Mesodermal cell (in vitro differentiated cells): ENCODE results near the gene BTK. TPM values are rescaled to one million over a fixed set of nuclear protein-coding genes. Genes with fewer than 3 reads are reported as not detected.

ENCODE experiments used
- H3K27ac ChIP-seq: 2 replicates; pipeline ENCODE4 v1.7.0; 2013; ENCODE audit warnings: mild to moderate bottlenecking, low read depth, low read length, moderate library complexity; ENCODE audit not compliant: severe bottlenecking
- H3K36me3 ChIP-seq: 2 replicates; pipeline ENCODE4 v1.7.1; 2013; ENCODE audit warnings: mild to moderate bottlenecking, low read length, moderate library complexity; ENCODE audit not compliant: control insufficient read depth, insufficient read depth
- H3K4me1 ChIP-seq: one replicate; pipeline ENCODE4 v1.7.1; 2013; ENCODE audit warnings: mild to moderate bottlenecking, low read length; ENCODE audit not compliant: insufficient read depth, control insufficient read depth, poor library complexity, severe bottlenecking
- H3K4me3 ChIP-seq: 2 replicates; pipeline ENCODE4 v1.7.0; 2013; ENCODE audit warnings: low read length, control low read depth, mild to moderate bottlenecking; ENCODE audit not compliant: insufficient read depth, poor library complexity, severe bottlenecking; ENCODE audit errors: extremely low read depth
- H3K9me3 ChIP-seq: 2 replicates; pipeline ENCODE4 v1.7.1; 2013; ENCODE audit warnings: mild to moderate bottlenecking, low read length, moderate library complexity; ENCODE audit not compliant: control insufficient read depth
- WGBS, 2 experiments: methylation state at CpG; one replicate each; pipeline ENCODE4 v1.1.5; 2013; ENCODE audit warnings: missing lambda C conversion rate in 2 of 2; ENCODE audit not compliant: insufficient coverage in 2 of 2; 5-methylcytosine and 5-hydroxymethylcytosine counted together
- polyA plus RNA-seq, 2 experiments: library from polyadenylated mRNA; stranded (reverse); fragments of 50-300 nt; gene quantifications; one replicate each; pipeline ENCODE4 v1.2.3, GENCODE V29; 2013

Gene BTK
- polyA plus RNA-seq (2013, experiment 1 of 2), result 18.4 TPM
- polyA plus RNA-seq (2013, experiment 2 of 2), result 16.2 TPM

DNA sequence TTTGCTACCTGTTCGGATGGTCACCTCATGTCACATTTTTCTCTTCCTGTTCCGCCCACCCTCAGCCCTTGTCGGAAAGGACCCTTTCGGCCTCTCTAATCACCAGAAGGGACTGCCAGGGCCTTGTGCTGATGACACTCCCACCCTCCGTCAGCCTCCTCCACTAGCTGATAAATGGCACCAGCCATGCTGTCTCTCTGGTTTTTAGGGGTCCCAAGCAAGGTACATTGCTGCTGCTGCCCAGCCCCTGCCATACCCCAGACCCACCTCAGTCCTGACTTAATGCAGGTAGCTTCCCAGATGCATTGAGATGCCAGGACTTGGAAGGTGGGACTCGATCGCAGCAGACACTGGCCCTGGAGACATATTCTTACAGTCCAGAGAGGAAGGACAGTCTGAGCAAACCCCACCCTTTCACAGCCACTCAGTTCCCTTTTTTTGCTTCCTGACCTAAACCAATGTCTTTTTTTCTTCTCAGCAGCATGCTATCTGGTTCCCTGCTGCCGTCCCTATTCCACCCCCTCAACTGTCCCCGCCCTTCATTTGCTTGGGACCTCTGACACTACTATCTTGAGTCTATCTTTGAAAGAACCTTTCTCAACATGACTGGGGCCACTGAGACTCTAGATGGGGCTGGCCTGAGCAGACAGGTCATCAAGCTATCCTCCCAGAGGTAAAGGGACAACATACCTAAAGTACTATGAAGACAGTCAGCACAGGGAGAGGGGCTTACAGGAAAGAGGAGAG is at the start of gene BTK:
Gene BTK, minus strand, starts transcription at position 397 of the 747 bp plus-strand sequence. CDS start 10,907 bp downstream, outside the sequence.
- no peak within 1 kb of the TSS for H3K27ac ChIP-seq
- WGBS, 2 experiments, result 72 to 82% methylated on average over 3 to 6 of the region's 9 CpGs

DNA sequence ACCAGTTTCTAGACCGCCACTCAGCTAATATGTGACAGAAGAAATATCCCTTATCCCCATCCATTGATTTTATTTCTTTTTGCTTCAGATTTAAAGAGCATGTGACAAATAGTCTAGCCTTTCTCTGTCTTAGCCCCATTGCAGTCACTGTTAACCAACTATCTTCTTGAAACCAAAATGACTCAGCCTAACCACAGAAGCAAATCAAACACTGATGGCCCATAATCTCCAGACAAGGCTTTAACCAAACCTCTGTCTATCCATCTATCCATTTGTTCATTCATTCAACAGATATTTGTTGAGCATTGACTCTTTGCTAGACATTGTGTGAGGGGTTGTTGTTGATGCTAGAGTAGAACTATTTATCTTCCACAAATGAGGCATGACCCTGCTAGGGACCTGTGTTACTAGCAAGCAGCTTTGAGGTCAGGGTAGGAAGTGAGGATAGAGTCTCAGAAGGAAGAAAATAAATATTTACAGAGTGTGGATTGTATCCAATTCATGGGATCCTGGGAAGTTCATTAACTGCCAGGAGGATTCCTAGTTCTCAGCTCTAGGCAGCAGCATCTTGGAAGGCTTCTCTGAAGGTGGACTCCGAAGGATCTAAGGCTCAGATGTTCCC is 44.6 kb upstream of the BTK start:
- Histone ChIP-seq H3K9me3 (no peaks in the 10 kb centered on the region), H3K4me3 (no peak overlapping the region), H3K4me1 (no peaks in the 10 kb centered on the region), H3K27ac (no peak overlapping the region), H3K36me3 (peaks cover 34% of the 10 kb centered on the region)
- WGBS, 2 experiments, result 100% methylated on average over 1 of the region's 2 CpGs; no CpG with 5 or more reads in 1 of the 2 experiments

More for the DNA sequence above, at the start of gene BTK:
- Histone ChIP-seq H3K4me1 (no peaks in the 10 kb centered on the region), H3K36me3 (no peaks in the 10 kb centered on the region), H3K9me3 (no peaks in the 10 kb centered on the region), H3K4me3 (no peak within 1 kb of the TSS)

DNA sequence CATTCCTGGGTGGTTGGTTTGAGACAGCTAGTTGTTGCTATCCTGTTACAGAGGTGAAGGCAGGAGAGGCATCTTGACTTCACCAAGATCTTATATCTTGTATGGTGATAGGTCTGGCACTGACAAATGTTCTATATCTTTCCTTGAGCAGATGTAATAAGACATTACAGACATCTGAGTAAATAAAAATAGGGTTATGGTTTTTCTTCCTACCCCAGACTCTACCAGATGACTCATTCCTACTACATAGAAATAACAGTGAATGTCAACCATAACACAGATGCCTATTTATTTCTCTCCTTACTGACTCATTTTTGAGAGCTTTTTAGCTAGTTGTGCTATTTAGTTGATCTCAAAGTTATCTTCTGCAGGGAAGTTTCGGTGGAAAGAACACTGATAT is 43.9 kb upstream of the BTK start:
- no peak overlapping the region for H3K27ac ChIP-seq
- H3K36me3 ChIP-seq, result peaks cover 34% of the 10 kb centered on the region
- WGBS, 2 experiments, result 100% methylated on average over 1 of the region's 1 CpG; no CpG with 5 or more reads in 1 of the 2 experiments

GRCh38 chrX:101427954-101428353 is 42.0 kb upstream of the BTK start:
- H3K27ac ChIP-seq, result no peak overlapping the region
- WGBS, 2 experiments, result no CpG with 5 or more reads among the region's 2 CpGs
- H3K36me3 ChIP-seq, result peaks cover 41% of the 10 kb centered on the region
- no peaks in the 10 kb centered on the region for H3K9me3 ChIP-seq
- no peaks in the 10 kb centered on the region for H3K4me1 ChIP-seq
- no peak overlapping the region for H3K4me3 ChIP-seq

More for the DNA sequence above, 43.9 kb upstream of the BTK start:
- H3K4me3 ChIP-seq, result no peak overlapping the region
- no peaks in the 10 kb centered on the region for H3K4me1 ChIP-seq
- no peaks in the 10 kb centered on the region for H3K9me3 ChIP-seq

DNA sequence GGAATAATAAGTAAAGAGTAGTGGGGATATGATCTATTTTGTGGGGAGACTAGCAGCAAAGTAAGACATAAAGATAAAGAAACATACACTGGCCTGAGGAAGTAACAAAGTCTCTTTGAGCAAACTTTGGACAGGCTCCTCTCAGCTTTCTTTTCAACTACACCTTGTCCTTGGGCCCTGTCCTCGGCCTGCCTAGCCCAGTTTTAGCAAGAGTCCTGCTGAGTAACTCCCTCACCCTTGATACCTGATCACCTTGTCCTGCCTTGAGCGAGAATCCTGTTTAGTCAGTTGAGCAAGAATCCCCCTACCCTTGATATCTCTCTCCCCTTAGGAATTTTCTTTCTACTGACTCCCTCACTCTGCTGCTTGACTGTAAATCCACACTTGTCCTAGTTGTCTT is 33.5 kb upstream of the BTK start:
- WGBS, 2 experiments, result 80 to 90% methylated on average over 1 to 2 of the region's 2 CpGs

DNA sequence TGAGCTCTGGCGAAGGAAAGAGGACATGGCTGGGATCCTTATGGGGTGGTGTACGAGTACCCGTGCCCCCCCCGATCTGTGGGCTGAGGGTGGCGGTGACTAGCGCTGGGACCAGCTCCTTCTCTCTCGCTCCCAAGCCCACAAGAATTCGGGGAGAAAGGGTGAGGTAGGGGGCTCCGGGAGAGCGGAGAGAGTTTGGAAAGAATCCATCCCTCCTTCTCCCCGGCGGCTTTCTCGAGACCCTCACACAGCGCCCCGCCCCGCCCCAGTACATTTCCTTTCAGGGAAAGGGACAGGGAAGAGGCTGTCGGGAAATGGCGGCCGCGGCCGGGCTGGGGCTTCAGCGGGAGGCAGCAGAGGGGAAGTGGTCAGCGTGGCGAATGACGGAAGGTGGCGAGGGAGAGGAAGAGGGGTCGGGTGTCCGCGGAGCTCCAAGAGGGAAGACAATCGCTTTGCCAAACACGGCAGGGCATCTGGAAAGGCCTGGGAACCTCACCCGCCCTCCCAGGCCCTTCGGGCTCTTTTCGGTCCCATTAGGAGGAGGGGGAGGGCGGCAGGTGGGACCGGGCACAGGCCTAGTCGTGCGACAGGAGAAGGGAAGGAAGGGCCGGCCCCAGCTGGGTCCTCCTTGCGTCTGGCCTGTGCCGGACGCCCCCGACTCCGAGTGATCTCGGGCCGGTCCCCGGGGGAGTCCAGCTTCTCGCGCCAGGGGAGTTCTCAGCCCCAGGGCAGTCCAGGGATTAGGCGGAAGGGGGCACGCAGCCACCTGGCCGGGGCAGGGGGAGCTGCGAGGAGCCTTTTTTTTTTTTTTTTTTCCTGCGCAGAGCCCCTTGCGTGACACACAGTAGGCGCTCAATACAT is 32.2 kb upstream of the BTK start:
- H3K27ac ChIP-seq, result peak overlapping the region; percentile 81
- H3K9me3 ChIP-seq, result no peaks in the 10 kb centered on the region
- no peaks in the 10 kb centered on the region for H3K36me3 ChIP-seq
- WGBS, 2 experiments, result 0 to 1% methylated on average over 4 to 14 of the region's 56 CpGs
- H3K4me1 ChIP-seq, result peaks cover 6% of the 10 kb centered on the region
- peak overlapping the region; percentile 35 for H3K4me3 ChIP-seq

More for the DNA sequence above, 33.5 kb upstream of the BTK start:
- peaks cover 11% of the 10 kb centered on the region for H3K36me3 ChIP-seq
- no peak overlapping the region for H3K4me3 ChIP-seq
- no peaks in the 10 kb centered on the region for H3K9me3 ChIP-seq
- H3K27ac ChIP-seq, result no peak overlapping the region
- H3K4me1 ChIP-seq, result peaks cover 6% of the 10 kb centered on the region

- H3K36me3 ChIP-seq, result peaks cover 9% of the 10 kb centered on the region
- no CpG with 5 or more reads among the region's 4 CpGs for WGBS, 2 experiments
- no peak overlapping the region for H3K4me3 ChIP-seq
- peak overlapping the region; percentile 53 for H3K27ac ChIP-seq
- H3K4me1 ChIP-seq, result peaks cover 6% of the 10 kb centered on the region
- H3K9me3 ChIP-seq, result no peaks in the 10 kb centered on the region
These were observed 31.2 kb upstream of the BTK start for GRCh38 chrX:101417190-101417589.

GRCh38 chrX:101416691-101417090 is 30.7 kb upstream of the BTK start:
- H3K36me3 ChIP-seq, result peaks cover 14% of the 10 kb centered on the region
- peak overlapping the region; percentile 53 for H3K27ac ChIP-seq
- H3K4me3 ChIP-seq, result no peak overlapping the region
- WGBS, 2 experiments, result 94% methylated on average over 3 of the region's 7 CpGs; no CpG with 5 or more reads in 1 of the 2 experiments
- no peaks in the 10 kb centered on the region for H3K9me3 ChIP-seq
- peaks cover 6% of the 10 kb centered on the region for H3K4me1 ChIP-seq

DNA sequence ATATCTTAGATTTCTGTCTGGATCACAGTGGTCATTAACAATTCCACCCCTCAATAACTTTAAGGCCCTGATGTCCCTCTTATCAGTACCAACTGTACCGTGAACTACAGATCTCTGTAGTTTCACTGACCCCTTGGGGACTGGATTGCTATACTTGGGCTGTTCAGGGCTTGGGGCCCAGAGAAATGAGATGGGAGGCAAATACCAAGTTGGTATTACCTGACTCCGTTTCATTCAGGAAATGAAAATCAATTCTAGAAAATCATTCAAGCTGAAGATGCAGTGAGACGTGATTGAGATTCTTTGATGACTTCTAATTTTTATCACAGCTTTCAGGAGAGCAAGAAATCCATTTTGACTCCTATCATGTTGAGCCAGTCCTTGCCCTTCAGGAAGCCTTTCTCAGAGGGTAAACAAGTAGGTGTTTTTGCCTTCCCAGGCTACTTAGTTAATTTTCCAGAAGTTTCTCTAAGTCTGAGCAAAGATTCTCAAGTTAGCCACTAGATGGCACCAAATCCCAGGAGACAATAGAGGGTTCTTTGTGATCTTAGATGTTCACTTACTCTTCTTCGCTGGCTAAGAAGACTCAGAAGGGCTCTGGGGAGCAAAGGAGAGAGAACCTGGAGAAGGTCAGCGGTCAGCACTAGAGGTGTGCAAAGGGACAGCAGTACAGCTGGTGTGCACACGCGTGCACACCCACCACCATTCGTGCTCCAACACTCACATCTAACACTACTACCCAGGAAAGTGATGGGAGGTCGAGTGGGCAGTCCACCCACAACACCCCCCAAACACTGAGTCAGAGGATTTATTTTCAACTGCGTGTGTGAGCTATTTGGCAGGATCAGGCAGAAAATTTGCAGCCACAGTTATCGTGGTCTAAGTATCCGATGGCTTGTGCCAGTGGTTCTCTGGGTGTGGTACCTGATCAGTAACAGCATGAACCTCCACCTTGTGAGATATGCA is 29.5 kb upstream of the BTK start:
- peaks cover 6% of the 10 kb centered on the region for H3K4me1 ChIP-seq
- H3K27ac ChIP-seq, result no peak overlapping the region
- H3K9me3 ChIP-seq, result no peaks in the 10 kb centered on the region
- H3K36me3 ChIP-seq, result peaks cover 17% of the 10 kb centered on the region
- 88 to 94% methylated on average over 3 of the region's 12 CpGs for WGBS, 2 experiments
- H3K4me3 ChIP-seq, result no peak overlapping the region
